DOHH2 (cell line): ENCODE data around the gene FAAP100.

Experiments used
- H3F3A ChIP-seq: fragments of 200-600 bp; sonication (generic), shearing (Covaris generic); 2 replicates; pipeline ENCODE4 v1.6.0; 2016; ENCODE audit warnings: antibody characterized with exemption, mild to moderate bottlenecking; ENCODE audit not compliant: control insufficient read depth, insufficient read depth
- H3K27ac ChIP-seq: fragments of 200-600 bp; sonication (generic); 2 replicates; pipeline ENCODE4 v1.5.1; 2014; ENCODE audit warnings: low read depth, mild to moderate bottlenecking, low read length, moderate library complexity
- H3K27me3 ChIP-seq: fragments of 200-600 bp; sonication (generic); 2 replicates; pipeline ENCODE4 v1.6.1; 2014; ENCODE audit warnings: mild to moderate bottlenecking, low read length, mixed read lengths; ENCODE audit not compliant: control insufficient read depth
- H3K36me3 ChIP-seq: fragments of 200-600 bp; sonication (generic); 2 replicates; pipeline ENCODE4 v1.6.1; 2014; ENCODE audit warnings: mild to moderate bottlenecking, low read length, moderate library complexity, mixed read lengths; ENCODE audit not compliant: control insufficient read depth
- H3K4me1 ChIP-seq: fragments of 200-600 bp; sonication (generic); 2 replicates; pipeline ENCODE4 v1.6.1; 2014; ENCODE audit warnings: mild to moderate bottlenecking, low read length, mixed read lengths; ENCODE audit not compliant: control insufficient read depth
- H3K4me2 ChIP-seq: fragments of 200-600 bp; sonication (generic); 2 replicates; pipeline ENCODE4 v1.6.0; 2014; ENCODE audit warnings: mild to moderate bottlenecking, low read length, moderate library complexity
- H3K4me3 ChIP-seq: fragments of 200-600 bp; sonication (generic); 2 replicates; pipeline ENCODE4 v1.5.1; 2014; ENCODE audit warnings: mild to moderate bottlenecking, low read length, mixed read lengths
- H3K79me2 ChIP-seq: fragments of 200-600 bp; sonication (generic); 2 replicates; pipeline ENCODE4 v1.6.1; 2014; ENCODE audit warnings: mild to moderate bottlenecking, low read length, mixed read lengths; ENCODE audit not compliant: control insufficient read depth
- H3K9me2 ChIP-seq: fragments of 200-600 bp; sonication (generic); replicated peaks from 2 replicates; pipeline ENCODE4 v1.6.1; 2014; ENCODE audit warnings: mild to moderate bottlenecking, low read length, mixed read lengths; ENCODE audit not compliant: control insufficient read depth
- H3K9me3 ChIP-seq: fragments of 200-600 bp; sonication (generic); 2 replicates; pipeline ENCODE4 v1.6.1; 2014; ENCODE audit warnings: antibody characterized with exemption, low read length, mixed read lengths; ENCODE audit not compliant: control insufficient read depth, insufficient read depth
- H4K20me1 ChIP-seq: fragments of 200-600 bp; sonication (generic); 2 replicates; pipeline ENCODE4 v1.6.0; 2014; ENCODE audit warnings: low read depth, mild to moderate bottlenecking, antibody characterized with exemption, low read length, moderate library complexity; ENCODE audit not compliant: control insufficient read depth, insufficient read depth
- EZH2phosphoT487 ChIP-seq: fragments of 200-600 bp; sonication (generic); IDR thresholded peaks from 2 replicates; pipeline ENCODE4 v1.6.1; 2017; ENCODE audit warnings: borderline replicate concordance, mild to moderate bottlenecking, antibody characterized with exemption, low read length, moderate library complexity, mixed read lengths
- TF ChIP-seq, protein P1 (sequence below): fragments of 200-600 bp; sonication (generic); IDR thresholded peaks from one replicate; pipeline ENCODE4 v1.5.1; 2014; ENCODE audit warnings: antibody characterized with exemption, mild to moderate bottlenecking, low read depth, low read length; ENCODE audit not compliant: poor library complexity, severe bottlenecking

The FAAP100 gene

DNA sequence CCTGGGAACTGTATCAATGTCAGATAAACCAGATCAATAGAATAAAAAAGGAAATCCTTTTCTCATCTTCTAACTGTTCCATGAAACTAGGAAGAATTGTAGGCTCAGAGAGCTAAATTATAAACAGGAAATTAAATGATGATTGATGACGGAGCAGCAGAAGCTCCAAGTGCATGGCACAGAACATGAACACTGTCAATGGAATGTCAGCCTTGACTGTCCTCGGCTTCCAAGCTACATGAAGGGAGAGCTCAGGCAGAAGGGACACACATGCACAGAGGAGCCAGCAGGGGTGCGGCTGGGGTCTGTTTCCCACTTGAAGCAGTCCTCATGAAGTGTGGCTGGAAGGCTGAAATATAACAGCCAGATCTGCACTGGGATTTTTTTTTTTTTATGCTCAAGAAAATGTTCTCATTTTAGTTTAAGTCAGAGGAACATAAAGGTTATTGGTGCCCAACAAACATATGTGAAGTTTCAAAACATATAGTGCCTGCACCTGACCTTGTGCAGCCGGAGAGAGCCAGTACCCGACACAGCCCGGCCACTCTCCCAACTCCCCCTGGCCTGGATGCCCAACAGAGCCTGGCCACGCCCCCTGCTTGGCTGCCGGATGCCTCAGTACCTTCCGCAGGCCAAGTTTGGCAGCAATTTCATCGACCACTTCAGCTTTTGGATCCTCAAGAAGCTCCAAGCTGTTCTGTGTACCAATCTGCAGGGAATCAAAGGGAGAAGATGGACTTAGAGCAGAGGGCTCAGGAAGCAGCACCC, 47.8 kb upstream of the FAAP100 start:
- Histone ChIP-seq H3K27ac (no peak overlapping the region), H3K4me2 (no peak overlapping the region), H3K9me3 (no peaks in the 10 kb centered on the region), H3F3A (peaks cover 24% of the 10 kb centered on the region), H3K27me3 (no peaks in the 10 kb centered on the region), H3K36me3 (peaks cover 73% of the 10 kb centered on the region), H4K20me1 (peaks cover 8% of the 10 kb centered on the region; the same call in 1 of the 2 replicates), H3K9me2 (no peaks in the 10 kb centered on the region), H3K79me2 (peaks cover 23% of the 10 kb centered on the region), H3K4me1 (peaks cover 32% of the 10 kb centered on the region), H3K4me3 (no peak overlapping the region)
- TF ChIP-seq EZH2phosphoT487, result no peak
- TF ChIP-seq, protein P1, sequence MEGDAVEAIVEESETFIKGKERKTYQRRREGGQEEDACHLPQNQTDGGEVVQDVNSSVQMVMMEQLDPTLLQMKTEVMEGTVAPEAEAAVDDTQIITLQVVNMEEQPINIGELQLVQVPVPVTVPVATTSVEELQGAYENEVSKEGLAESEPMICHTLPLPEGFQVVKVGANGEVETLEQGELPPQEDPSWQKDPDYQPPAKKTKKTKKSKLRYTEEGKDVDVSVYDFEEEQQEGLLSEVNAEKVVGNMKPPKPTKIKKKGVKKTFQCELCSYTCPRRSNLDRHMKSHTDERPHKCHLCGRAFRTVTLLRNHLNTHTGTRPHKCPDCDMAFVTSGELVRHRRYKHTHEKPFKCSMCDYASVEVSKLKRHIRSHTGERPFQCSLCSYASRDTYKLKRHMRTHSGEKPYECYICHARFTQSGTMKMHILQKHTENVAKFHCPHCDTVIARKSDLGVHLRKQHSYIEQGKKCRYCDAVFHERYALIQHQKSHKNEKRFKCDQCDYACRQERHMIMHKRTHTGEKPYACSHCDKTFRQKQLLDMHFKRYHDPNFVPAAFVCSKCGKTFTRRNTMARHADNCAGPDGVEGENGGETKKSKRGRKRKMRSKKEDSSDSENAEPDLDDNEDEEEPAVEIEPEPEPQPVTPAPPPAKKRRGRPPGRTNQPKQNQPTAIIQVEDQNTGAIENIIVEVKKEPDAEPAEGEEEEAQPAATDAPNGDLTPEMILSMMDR, result no peak

DNA sequence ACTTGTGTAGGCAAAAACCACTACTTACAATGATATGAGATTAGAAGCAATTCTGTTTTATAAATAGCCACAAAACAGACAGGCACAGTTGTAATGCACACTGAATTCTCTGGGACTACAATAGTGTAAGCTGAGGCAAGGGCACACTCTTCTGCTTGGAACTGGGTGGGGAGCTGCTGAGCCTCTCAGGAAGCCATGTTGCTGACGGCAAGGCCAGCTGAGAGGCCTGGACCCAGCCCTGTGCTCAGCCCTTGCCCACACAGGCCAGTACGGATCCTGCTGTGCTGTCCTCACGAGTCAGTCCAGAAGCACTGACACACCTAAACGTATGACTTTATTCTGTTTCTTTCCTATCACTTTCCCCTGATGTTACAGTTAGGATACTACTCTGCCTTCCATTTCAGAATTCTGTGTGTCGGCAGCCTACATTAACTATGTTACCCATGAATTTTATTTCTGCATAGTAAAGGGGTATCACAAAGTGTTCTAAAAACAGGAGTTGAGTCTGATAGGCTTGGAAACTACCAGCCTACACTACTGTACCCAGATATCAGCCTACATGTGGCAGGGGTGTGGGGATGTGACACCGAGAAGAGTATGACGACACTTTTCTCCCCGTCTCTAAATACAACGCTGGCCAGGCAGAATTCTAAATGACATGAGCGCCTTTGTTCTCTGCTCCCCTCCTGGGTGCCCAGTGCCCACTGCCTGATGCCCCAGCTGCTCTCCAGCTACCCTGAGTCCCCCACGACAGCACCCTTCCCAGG, 41.1 kb upstream of the FAAP100 start:
- H3K9me2 ChIP-seq, result no peaks in the 10 kb centered on the region
- H4K20me1 ChIP-seq, result peaks cover 3% of the 10 kb centered on the region; the same call in 1 of the 2 replicates
- no peak overlapping the region for H3K4me2 ChIP-seq
- no peak overlapping the region for H3K4me3 ChIP-seq
- H3K36me3 ChIP-seq, result peaks cover 81% of the 10 kb centered on the region
- no peak overlapping the region for H3K27ac ChIP-seq
- peaks cover 3% of the 10 kb centered on the region; the same call in 1 of the 2 replicates for H3F3A ChIP-seq
- H3K27me3 ChIP-seq, result no peaks in the 10 kb centered on the region
- no peaks in the 10 kb centered on the region for H3K9me3 ChIP-seq
- TF ChIP-seq, protein P1, result no peak
- no peak for TF ChIP-seq EZH2phosphoT487
- H3K4me1 ChIP-seq, result peaks cover 6% of the 10 kb centered on the region
- H3K79me2 ChIP-seq, result peaks cover 3% of the 10 kb centered on the region

DNA sequence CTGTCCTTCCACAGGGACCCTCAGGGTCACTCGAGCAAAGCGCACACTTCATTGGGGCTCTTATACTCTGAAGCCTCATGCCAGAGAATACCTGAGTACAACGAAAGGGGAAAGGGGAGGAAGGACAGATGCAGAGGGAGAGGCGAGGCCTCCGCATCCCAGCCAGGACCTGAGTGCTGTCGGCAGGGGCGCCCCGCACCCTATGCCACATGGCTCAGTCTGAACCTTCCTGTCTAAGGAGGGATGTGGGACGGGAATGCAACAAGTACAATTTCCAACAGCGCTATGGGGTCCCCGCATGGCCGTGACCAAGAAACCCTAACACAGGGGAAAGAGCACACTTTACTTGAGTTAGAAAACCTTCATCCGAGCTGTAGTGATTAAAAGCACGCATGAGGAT, 39.8 kb upstream of the FAAP100 start:
- Histone ChIP-seq H3K79me2 (no peaks in the 10 kb centered on the region), H3K27ac (no peak overlapping the region), H3F3A (no peaks in the 10 kb centered on the region; the same call in 1 of the 2 replicates), H3K4me1 (no peaks in the 10 kb centered on the region), H3K9me2 (no peaks in the 10 kb centered on the region), H3K9me3 (no peaks in the 10 kb centered on the region), H3K4me3 (no peak overlapping the region), H4K20me1 (peaks cover 3% of the 10 kb centered on the region; the same call in 1 of the 2 replicates), H3K36me3 (peaks cover 80% of the 10 kb centered on the region), H3K27me3 (no peaks in the 10 kb centered on the region), H3K4me2 (no peak overlapping the region)
- no peak for TF ChIP-seq EZH2phosphoT487
- TF ChIP-seq, protein P1, result no peak
